ENCODE data around the gene PPCS. TPM values are rescaled to one million over a fixed set of nuclear protein-coding genes. Genes with fewer than 3 reads are reported as not detected.

PPCS gene
- total and polyA plus RNA-seq, 2 experiments from 2014 or later = 66.8 to 106 TPM

DNA sequence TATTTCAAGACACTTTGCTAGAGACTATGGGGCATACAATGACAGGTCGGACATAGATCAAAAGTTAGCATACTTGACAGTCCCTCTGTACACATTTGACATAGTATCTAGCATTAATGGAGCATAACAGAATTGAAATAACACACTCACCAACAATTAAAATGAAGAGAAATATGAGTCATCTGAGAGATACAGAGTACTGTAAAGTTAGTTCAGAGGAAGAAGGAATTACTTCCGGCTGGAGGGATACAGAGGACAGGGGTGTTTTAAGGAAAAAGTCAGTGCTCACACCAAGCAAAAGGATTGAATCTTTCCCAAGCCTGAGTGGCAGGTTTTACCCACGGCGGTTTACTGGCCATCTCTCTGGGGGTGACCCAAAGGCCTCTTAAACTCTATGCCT lies 3.0 kb upstream of the PPCS start:
- H2AFZ ChIP-seq = no peak overlapping the region
- DNase-seq = no peak
- no peaks in the 10 kb centered on the region for H3K9me3 ChIP-seq (ENCODE audit: low read depth)
- no peaks in the 10 kb centered on the region for H3K9me2 ChIP-seq (ENCODE audit: insufficient read depth)
- H3F3A ChIP-seq (ENCODE audit: insufficient read depth) = no peaks in the 10 kb centered on the region
- H3K4me3 ChIP-seq = no peak overlapping the region
- no peak for TF ChIP-seq EZH2 (IDR thresholded peaks at IDR 0.05; ENCODE audit: insufficient read depth, poor library complexity, severe bottlenecking)
- TF ChIP-seq EZH2phosphoT487 (IDR thresholded peaks at IDR 0.05; ENCODE audit: insufficient read depth, low read depth) = no peak
- no peaks in the 10 kb centered on the region for H3K27me3 ChIP-seq (replicated peaks; ENCODE audit: insufficient read depth)
- no peak overlapping the region for H3K27ac ChIP-seq
- peaks cover 10% of the 10 kb centered on the region for H3K4me1 ChIP-seq (ENCODE audit: insufficient read depth)
- in situ Hi-C loops (cut with MboI) = no loop called here
- no peaks in the 10 kb centered on the region for H4K20me1 ChIP-seq (ENCODE audit: insufficient read depth)
- H3K36me3 ChIP-seq (ENCODE audit: low read depth) = peaks cover 1% of the 10 kb centered on the region; the same call in 1 of the 2 replicates
- 78 to 86% methylated on average over 4 of the region's 4 CpGs for WGBS, 2 experiments (ENCODE audit: low coverage in 1 of 2, low lambda C conversion rate in 2 of 2, missing lambda C conversion rate in 2 of 2)
- no peak overlapping the region for H3K4me2 ChIP-seq (ENCODE audit: unreplicated experiment)
- H3K79me2 ChIP-seq (ENCODE audit: insufficient read depth) = peaks cover 14% of the 10 kb centered on the region
- H3K9ac ChIP-seq = no peak overlapping the region

DNA sequence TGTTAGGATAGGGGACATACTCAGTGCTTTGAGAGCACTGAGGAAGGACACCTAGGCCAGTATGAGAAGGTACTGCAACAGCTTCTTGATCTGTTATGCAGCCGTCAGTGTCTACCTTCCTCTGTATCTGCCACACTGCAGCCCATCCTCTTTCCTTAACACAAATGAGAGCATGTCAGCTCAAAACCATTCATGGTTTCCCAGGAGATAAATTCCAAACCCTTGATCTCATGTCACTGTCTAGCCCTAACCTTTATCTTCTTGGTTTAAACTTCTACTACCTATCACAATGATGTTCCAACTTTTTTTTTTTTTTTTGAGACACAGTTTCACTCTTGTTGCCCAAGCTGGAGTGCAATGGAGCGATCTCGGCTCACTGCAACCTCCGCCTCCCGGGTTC lies 1.9 kb upstream of the PPCS start:
- peaks cover 15% of the 10 kb centered on the region for H3K79me2 ChIP-seq (ENCODE audit: insufficient read depth)
- H3K9me2 ChIP-seq (ENCODE audit: insufficient read depth) = no peaks in the 10 kb centered on the region
- H3F3A ChIP-seq (ENCODE audit: insufficient read depth) = 0 out of 2 replicates have a peak, but pooled peaks cover 2% of the 10 kb centered on the region
- H3K9me3 ChIP-seq (ENCODE audit: low read depth) = no peaks in the 10 kb centered on the region
- no peak overlapping the region for H3K9ac ChIP-seq
- no peak overlapping the region for H3K4me3 ChIP-seq
- no peak for DNase-seq
- no peaks in the 10 kb centered on the region for H3K27me3 ChIP-seq (replicated peaks; ENCODE audit: insufficient read depth)
- TF ChIP-seq EZH2 (IDR thresholded peaks at IDR 0.05; ENCODE audit: insufficient read depth, poor library complexity, severe bottlenecking) (no peak), EZH2phosphoT487 (IDR thresholded peaks at IDR 0.05; ENCODE audit: insufficient read depth, low read depth) (no peak)
- 94 to 97% methylated on average over 5 of the region's 5 CpGs for WGBS, 2 experiments (ENCODE audit: low coverage in 1 of 2, low lambda C conversion rate in 2 of 2, missing lambda C conversion rate in 2 of 2)
- peaks cover 6% of the 10 kb centered on the region; the same call in 1 of the 2 replicates for H3K36me3 ChIP-seq (ENCODE audit: low read depth)
- H3K27ac ChIP-seq = no peak overlapping the region
- H3K4me2 ChIP-seq (ENCODE audit: unreplicated experiment) = no peak overlapping the region
- H3K4me1 ChIP-seq (ENCODE audit: insufficient read depth) = peaks cover 10% of the 10 kb centered on the region
- in situ Hi-C loops (cut with MboI) = no loop called here
- no peak overlapping the region for H2AFZ ChIP-seq
- no peaks in the 10 kb centered on the region for H4K20me1 ChIP-seq (ENCODE audit: insufficient read depth)

DNA sequence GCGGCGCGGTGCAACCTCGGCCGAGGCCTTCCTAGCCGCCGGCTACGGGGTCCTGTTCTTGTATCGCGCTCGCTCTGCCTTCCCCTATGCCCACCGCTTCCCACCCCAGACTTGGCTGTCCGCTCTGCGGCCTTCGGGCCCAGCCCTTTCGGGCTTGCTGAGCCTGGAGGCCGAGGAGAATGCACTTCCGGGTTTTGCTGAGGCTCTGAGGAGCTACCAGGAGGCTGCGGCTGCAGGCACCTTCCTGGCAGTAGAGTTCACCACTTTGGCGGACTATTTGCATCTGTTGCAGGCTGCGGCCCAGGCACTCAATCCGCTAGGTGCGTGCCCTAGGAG lies 379 bp downstream of the PPCS start:
- Histone ChIP-seq H3K79me2 (ENCODE audit: insufficient read depth) (peaks cover 15% of the 10 kb centered on the region), H3K9me2 (ENCODE audit: insufficient read depth) (no peaks in the 10 kb centered on the region), H3K4me3 (peak overlapping the region; percentile 91), H3F3A (ENCODE audit: insufficient read depth) (peaks cover 21% of the 10 kb centered on the region; the same call in 1 of the 2 replicates), H3K27ac (peak overlapping the region; percentile 65), H3K4me2 (ENCODE audit: unreplicated experiment) (peak overlapping the region; percentile 80), H2AFZ (peak overlapping the region; percentile 98), H4K20me1 (ENCODE audit: insufficient read depth) (no peaks in the 10 kb centered on the region), H3K36me3 (ENCODE audit: low read depth) (peaks cover 13% of the 10 kb centered on the region), H3K27me3 (replicated peaks; ENCODE audit: insufficient read depth) (no peaks in the 10 kb centered on the region), H3K4me1 (ENCODE audit: insufficient read depth) (peaks cover 10% of the 10 kb centered on the region), H3K9ac (peak overlapping the region; percentile 92), H3K9me3 (ENCODE audit: low read depth) (no peaks in the 10 kb centered on the region)
- no peak for TF ChIP-seq EZH2phosphoT487 (IDR thresholded peaks at IDR 0.05; ENCODE audit: insufficient read depth, low read depth)
- TF ChIP-seq EZH2 (IDR thresholded peaks at IDR 0.05; ENCODE audit: insufficient read depth, poor library complexity, severe bottlenecking) = no peak
- peak; percentile 80 for DNase-seq
- 4 to 5% methylated on average over 18 to 23 of the region's 23 CpGs for WGBS, 2 experiments (ENCODE audit: low coverage in 1 of 2, low lambda C conversion rate in 2 of 2, missing lambda C conversion rate in 2 of 2)
- in situ Hi-C loops (cut with MboI) = no loop called here

DNA sequence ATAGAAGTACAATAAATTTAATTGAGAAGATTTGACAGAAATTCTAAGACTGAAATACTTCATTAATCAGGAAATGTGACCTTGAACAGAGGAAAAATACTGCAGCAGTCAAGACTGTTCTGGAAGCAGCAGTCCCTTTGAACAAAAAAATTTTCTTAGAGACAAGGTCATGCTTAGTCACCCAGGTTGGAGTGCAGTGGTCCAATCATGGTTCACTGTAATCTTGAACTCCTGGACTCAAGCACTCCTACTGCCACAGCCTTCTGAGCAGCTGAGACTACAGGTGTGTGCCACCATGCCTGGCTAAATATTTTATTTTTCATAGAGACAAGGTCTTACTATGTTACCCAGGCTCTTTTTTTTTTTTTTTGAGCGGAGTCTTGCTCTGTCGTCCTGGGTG lies 4.9 kb downstream of the PPCS start:
- in situ Hi-C loops (cut with MboI) = no loop called here
- TF ChIP-seq EZH2 (IDR thresholded peaks at IDR 0.05; ENCODE audit: insufficient read depth, poor library complexity, severe bottlenecking) (no peak), EZH2phosphoT487 (IDR thresholded peaks at IDR 0.05; ENCODE audit: insufficient read depth, low read depth) (no peak)
- 73 to 85% methylated on average over 2 of the region's 2 CpGs for WGBS, 2 experiments (ENCODE audit: low coverage in 1 of 2, low lambda C conversion rate in 2 of 2, missing lambda C conversion rate in 2 of 2)
- Histone ChIP-seq H2AFZ (no peak overlapping the region), H3K79me2 (ENCODE audit: insufficient read depth) (peaks cover 15% of the 10 kb centered on the region), H3K4me2 (ENCODE audit: unreplicated experiment) (no peak overlapping the region), H3K9me3 (ENCODE audit: low read depth) (no peaks in the 10 kb centered on the region), H3K9me2 (ENCODE audit: insufficient read depth) (no peaks in the 10 kb centered on the region), H3K4me3 (no peak overlapping the region), H3K4me1 (ENCODE audit: insufficient read depth) (peaks cover 16% of the 10 kb centered on the region), H3K36me3 (ENCODE audit: low read depth) (peaks cover 13% of the 10 kb centered on the region), H4K20me1 (ENCODE audit: insufficient read depth) (no peaks in the 10 kb centered on the region), H3K27ac (no peak overlapping the region), H3K9ac (no peak overlapping the region), H3K27me3 (replicated peaks; ENCODE audit: insufficient read depth) (no peaks in the 10 kb centered on the region), H3F3A (ENCODE audit: insufficient read depth) (peaks cover 32% of the 10 kb centered on the region; the same call in 1 of the 2 replicates)
- DNase-seq = no peak

Measured in GM23248 (cell line).